Smooth muscle cell of the pulmonary artery (primary cell): Measurements from ENCODE around the gene PCDHGB1. TPM values are rescaled to one million over a fixed set of nuclear protein-coding genes. Genes with fewer than 3 reads are reported as not detected.

Experiments used
- total RNA-seq: library from RNA; depleted of rRNA; stranded (reverse); fragments of >200 nt; gene quantifications from 2 replicates; pipeline ENCODE4 v1.2.3, GENCODE V29; 2014

PCDHGB1 gene
- total RNA-seq, result 2.2 and 3.8 TPM in 2 replicates

GRCh38 chr5:141349917-141350619, at the start of gene PCDHGB1:
Gene PCDHGB1 (plus strand): TSS chr5:141350099. CDS start chr5:141350261, 162 bp downstream.

GRCh38 chr5:141303756-141304155, 46.1 kb upstream of the PCDHGB1 start, which contains the start of gene SLC25A2:
Gene SLC25A2 (minus strand): TSS chr5:141304049. CDS start chr5:141303865, 184 bp downstream.

GRCh38 chr5:141320225-141321169, 29.4 kb upstream of the PCDHGB1 start, which contains the start of gene TAF7:
Gene TAF7 (minus strand): TSS chr5:141320784. CDS start chr5:141320044, 740 bp downstream.

GRCh38 chr5:141330299-141331080, 19.4 kb upstream of the PCDHGB1 start, which contains the start of gene PCDHGA1:
Gene PCDHGA1 (plus strand): TSS chr5:141330514.

GRCh38 chr5:141338538-141339306, 11.2 kb upstream of the PCDHGB1 start, which contains the start of gene PCDHGA2:
Gene PCDHGA2 (plus strand): TSS chr5:141338760.

GRCh38 chr5:141343242-141343952, 6.5 kb upstream of the PCDHGB1 start, which contains the start of gene PCDHGA3:
Gene PCDHGA3 (plus strand): TSS chr5:141343829. CDS start chr5:141344034, 205 bp downstream.

GRCh38 chr5:141354900-141355469, 5.1 kb downstream of the PCDHGB1 start, which contains the start of gene PCDHGA4:
Gene PCDHGA4 (plus strand): TSS chr5:141355021. CDS start chr5:141355108, 87 bp downstream.

GRCh38 chr5:141359790-141360426, 10.0 kb downstream of the PCDHGB1 start, which contains the start of gene PCDHGB2:
Gene PCDHGB2 (plus strand): TSS chr5:141359994. CDS start chr5:141360136, 142 bp downstream.

GRCh38 chr5:141363952-141364660, 14.2 kb downstream of the PCDHGB1 start, which contains the start of gene PCDHGA5:
Gene PCDHGA5 (plus strand): TSS chr5:141364162. CDS start chr5:141364331, 169 bp downstream.

GRCh38 chr5:141369994-141370848, 20.3 kb downstream of the PCDHGB1 start, which contains the start of gene PCDHGB3:
Gene PCDHGB3 (plus strand): TSS chr5:141370242. CDS start chr5:141370395, 153 bp downstream.

GRCh38 chr5:141373673-141374317, 23.9 kb downstream of the PCDHGB1 start, which contains the start of gene PCDHGA6:
Gene PCDHGA6 (plus strand): TSS chr5:141373891. CDS start chr5:141374084, 193 bp downstream.

GRCh38 chr5:141382469-141383294, 32.8 kb downstream of the PCDHGB1 start, which contains the start of gene PCDHGA7:
Gene PCDHGA7 (plus strand): TSS chr5:141382742. CDS start chr5:141382900, 158 bp downstream.

GRCh38 chr5:141387557-141388311, 37.8 kb downstream of the PCDHGB1 start, which contains the start of gene PCDHGB4:
Gene PCDHGB4 (plus strand): TSS chr5:141387698. CDS start chr5:141387885, 187 bp downstream.

GRCh38 chr5:141392429-141393198, 42.7 kb downstream of the PCDHGB1 start, which contains the start of gene PCDHGA8:
Gene PCDHGA8 (plus strand): TSS chr5:141392633. CDS start chr5:141392814, 181 bp downstream.

